NOMO-1 treated with dmso at 0.1 percent for 144 hours (cell line): ENCODE data around the gene TMEM129.

ENCODE experiments used
- DNase-seq: peaks from one replicate; lab custom pipeline; 2025; ENCODE audit not compliant: unreplicated experiment; lab: John Stamatoyannopoulos, UW

TMEM129 gene

DNA sequence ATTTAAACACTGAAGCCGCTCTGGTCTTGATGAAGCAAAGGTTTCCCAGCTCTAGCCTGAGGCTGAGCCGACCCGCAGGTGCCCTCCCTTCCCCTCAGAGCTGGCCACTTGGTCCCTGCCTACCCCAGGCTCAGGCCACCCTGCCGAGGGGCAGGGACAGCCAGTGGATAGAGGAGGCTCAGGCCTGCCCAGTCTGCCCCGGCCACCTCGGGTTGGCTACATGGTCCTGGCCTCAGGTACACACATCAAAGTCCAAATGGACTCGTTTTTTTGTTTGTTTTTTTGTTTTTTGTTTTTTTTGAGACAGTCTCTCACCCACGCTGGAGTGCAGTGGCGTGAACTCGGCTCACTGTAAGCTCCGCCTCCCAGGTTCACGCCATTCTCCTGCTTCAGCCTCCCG lies 24.0 kb upstream of the TMEM129 start:
- no peak for DNase-seq

DNA sequence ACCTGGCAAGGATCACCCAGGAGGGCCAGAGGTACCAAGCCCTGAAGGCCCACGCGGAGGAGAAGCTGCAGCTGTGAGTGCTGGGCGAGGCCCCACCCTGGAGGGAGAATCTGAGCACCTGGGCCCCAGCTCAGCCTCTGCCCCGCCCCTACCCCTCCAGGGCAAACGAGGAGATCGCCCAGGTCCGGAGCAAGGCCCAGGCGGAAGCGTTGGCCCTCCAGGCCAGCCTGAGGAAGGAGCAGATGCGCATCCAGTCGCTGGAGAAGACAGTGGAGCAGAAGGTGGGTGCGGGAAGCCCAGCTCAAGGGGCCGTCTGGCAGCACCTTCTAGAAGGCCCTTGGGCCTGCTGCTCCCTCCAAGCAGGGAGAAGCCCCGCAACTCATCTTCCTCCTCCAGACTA lies 23.4 kb upstream of the TMEM129 start:
- DNase-seq = no peak

GRCh38 chr4:1743975-1744374 lies 22.9 kb upstream of the TMEM129 start:
- no peak for DNase-seq

DNA sequence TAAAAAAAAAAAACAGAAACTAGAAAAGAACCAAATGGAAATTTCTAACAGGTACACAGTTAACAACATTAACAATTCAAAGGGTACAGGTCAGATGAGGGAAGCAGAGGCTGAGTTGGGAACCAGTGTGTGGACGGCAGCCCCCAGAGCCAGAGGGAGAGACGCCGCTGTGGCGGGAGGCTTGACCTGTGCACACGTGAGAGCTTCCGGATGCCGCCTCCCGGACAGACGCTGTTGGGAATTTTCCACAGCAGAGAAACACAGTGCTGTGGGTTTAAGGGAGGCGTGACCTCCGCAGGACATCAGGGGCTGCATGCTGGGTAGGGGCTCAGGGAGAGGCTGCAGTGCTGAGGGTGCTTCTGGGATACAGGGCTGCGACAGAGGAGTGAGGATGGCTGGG lies 22.4 kb upstream of the TMEM129 start:
- DNase-seq = no peak

GRCh38 chr4:1741208-1741607 lies 20.1 kb upstream of the TMEM129 start:
- no peak for DNase-seq

DNA sequence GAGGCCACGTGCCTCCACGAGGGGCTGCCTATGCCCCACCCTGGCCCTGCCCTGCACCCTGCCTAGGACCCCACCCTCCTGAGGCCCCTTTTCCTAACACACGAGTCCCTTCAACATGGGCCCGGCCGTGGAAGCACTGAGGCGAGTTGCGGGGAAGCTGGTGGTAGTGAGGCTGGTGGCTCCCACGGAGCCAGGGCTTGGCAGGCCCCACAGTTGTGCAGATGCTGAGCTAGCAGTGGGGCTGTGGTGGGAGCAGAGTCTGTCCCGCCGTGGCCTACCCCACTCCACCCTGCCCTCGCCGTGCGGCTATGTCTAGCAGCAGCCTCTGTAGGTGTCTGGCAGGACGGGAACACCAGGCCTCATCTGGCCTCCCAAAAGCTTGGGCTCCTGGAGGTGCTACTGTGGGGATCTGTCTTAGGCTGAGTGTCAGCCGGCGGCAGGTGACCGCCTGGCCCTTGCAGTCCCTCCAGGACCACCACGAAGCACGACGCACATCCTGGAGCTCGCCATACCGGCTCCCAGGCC lies 19.0 kb upstream of the TMEM129 start:
- no peak for DNase-seq

- DNase-seq = no peak
These were observed 18.2 kb upstream of the TMEM129 start for GRCh38 chr4:1739358-1739757.

DNA sequence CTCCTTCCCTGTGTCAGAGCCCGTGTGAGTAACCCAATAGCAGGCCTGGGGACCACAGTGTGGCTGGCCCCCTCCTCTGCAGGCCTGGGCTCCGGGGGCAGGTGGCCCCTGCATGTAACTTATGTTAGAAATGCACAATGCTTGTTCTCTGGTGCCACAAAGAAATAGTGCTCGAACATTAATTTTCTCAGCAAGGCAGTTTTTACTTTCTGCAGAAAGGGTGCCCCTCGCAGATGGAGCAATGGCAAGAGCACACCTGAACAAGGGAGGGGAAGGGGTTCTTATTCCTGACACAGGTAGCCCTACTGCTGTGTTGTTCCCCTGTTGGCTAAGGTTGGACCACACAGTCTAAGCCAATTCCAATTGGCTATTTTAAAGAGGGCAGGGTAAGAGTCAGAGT lies 17.3 kb upstream of the TMEM129 start:
- DNase-seq = no peak

DNA sequence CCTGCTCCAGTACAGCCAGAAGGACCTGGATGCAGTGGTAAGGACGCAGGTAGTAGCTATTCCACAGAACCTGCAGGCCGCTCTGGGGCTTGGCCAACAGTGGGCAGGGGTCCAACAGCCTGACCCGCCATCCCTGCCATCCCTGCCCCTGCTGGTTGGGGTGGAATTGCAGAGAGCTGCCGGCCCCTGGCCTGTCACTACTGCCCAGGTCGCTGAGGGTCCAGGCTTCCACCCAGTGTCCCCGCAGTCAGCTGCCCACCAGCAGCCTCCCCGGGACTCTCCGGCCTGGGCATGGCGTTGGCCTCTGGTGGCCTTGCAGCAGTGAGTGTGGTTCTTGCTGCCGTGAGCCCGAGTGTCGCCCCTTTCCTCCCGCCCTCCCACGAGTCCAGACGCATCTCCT lies 16.5 kb upstream of the TMEM129 start:
- no peak for DNase-seq

DNA sequence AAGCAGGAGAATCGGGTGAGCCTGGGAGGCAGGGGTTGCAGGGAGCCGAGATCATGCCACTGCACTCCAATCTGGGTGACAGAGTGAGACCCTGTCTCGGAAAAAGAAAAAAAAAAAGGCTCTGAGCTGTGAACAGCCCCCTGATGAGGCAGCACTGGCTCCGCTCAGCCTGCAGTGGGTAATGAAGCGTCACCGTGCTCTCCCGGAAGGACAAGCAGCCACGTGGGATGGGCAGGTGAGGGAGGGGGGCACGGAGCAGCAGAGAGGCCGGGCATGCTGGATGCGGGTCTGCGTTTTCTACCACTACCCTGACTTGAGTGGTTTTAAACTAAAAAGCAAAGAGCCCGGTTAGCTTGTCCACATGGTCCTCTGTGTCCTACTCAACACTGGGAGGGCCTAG lies 15.7 kb upstream of the TMEM129 start:
- no peak for DNase-seq

DNA sequence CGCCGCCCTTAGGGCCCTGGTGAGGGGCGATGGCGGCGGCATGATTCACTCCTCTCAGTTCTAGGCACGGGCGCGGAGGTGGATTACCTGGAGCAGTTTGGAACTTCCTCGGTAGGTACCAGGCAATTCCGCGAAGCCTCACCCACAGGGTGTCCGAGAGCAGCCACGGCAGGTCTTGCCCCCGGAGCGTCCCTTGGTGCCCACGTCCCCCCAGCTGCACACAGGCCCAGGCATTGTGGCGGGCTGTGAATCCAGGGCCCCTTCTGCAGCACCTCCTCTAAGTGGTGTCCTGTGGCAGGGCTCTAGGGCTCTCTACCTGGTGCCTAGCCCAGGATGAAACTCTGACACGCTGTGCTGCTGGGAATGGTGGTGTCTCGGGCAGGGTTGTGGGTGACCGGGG lies 14.1 kb upstream of the TMEM129 start:
- DNase-seq = no peak

GRCh38 chr4:1732911-1733310 lies 11.8 kb upstream of the TMEM129 start:
- no peak for DNase-seq

DNA sequence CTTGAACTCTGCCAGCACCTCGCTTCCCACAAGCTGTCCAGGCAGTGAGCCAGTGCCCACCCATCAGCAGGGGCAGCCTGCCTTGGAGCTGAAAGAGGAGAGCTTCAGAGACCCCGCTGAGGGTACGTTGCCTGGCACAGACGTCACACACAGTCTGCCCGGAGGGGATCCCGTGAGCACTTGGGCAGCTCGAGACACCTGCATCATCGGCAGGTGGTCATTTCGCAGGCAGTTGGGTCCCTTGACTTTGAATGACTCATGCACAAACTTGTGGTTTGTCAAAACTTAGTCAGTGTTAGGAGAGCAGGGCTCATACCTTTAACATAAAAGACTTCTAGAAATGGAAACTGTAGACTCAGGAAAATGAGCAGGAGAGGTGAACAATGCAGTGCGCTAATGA lies 10.1 kb upstream of the TMEM129 start:
- DNase-seq = no peak

DNA sequence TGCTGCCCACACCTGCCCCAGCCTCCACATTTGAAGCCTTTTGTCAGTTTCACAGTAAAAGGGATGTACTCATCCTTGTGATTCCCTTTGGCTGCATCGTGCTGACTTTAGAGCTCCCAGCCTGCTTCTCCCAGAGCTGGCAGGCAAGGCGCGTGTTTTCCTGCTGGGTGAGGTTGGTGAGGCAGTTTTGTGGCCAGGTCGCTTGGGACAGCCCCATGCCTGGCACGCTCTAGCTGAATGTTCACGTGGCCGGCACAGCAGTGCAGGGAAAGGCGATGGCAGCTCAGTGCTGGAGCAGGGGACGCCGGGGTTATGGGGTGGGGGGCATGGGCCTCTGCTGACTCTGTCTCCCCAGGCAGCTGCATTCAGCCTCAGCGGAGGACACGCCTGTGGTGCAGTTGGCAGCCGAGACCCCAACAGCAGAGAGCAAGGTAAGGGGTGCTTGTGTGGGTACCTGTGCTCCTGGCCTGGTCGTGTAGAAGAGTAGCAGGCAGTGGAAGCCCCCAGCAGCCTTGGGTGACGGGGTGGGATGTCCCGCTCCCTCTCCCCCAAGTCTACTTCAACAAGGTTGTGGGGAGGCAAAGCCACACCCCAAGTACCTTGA lies 9.5 kb upstream of the TMEM129 start:
- no peak for DNase-seq

GRCh38 chr4:1728061-1728980 lies 7.2 kb upstream of the TMEM129 start:
- DNase-seq = no peak

DNA sequence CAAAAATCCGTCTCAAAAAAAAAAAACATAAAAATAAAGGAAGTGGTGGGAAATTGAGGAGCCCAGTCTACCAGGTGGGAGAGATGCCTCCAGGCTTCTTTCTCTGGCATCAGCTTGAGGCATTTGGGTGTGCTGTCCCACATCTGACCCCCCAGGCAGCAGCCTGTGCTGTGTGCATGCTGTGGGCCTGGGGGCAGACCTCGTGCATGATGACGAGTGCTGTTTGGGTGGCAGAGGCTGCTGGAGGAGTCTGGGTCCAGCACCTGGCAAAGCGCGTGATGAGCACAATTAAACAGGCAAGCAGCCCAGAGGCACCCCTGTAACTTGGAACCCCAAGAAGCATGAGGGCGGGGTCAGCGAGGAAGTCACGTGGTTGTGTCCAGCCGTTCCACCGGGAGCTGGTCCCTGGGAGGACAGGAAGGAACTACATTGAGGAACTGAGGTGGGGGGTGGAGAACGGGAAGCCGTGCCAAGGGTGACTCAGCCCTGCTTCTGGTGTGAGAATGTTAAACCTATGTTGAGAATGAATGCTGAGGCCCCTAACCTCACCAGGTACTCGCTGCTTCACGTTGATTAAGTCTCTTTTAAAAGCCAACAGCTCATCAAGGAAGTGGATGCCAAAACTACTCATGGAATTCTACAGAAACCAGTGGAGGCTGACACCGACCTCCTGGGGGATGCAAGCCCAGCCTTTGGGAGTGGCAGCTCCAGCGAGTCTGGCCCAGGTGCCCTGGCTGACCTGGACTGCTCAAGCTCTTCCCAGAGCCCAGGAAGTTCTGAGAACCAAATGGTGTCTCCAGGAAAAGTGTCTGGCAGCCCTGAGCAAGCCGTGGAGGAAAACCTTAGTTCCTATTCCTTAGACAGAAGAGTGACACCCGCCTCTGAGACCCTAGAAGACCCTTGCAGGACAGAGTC lies 6.3 kb upstream of the TMEM129 start:
- no peak for DNase-seq

GRCh38 chr4:1726146-1726934 lies 5.2 kb upstream of the TMEM129 start:
- peak; percentile 53 for DNase-seq

GRCh38 chr4:1725521-1725920 lies 4.4 kb upstream of the TMEM129 start:
- DNase-seq = no peak

DNA sequence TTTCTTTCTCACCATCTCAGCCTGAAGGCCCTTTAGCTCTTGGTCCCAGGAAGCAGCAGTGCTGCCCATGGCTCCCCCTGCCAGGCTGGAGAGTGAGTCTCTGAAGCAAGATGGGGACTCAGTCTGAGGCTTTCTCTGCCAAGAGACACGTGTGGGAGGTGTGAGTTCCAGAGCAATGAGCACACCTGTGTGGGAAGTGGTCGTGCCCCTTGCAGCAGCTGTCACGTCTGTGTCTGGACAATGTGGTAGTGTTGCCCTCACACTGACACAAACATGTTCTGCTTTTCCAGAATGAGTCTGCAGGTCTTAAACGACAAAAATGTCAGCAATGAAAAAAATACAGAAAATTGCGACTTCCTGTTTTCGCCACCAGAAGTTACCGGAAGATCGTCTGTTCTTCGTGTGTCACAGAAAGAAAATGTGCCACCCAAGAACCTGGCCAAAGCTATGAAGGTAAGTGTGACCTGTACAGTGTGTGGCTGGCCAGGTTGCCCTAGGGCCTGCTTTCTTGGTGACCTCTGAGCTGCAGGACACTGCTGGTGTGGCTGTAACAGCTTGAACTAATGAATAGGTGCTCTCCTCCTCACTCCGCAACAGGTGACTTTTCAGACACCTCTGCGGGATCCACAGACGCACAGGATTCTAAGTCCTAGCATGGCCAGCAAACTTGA lies 2.1 kb upstream of the TMEM129 start:
- peak; percentile 66 for DNase-seq

GRCh38 chr4:1722551-1723118 lies 1.5 kb upstream of the TMEM129 start:
- no peak for DNase-seq
